Astrocyte of the hippocampus (primary cell): ENCODE results near the gene SOX4.

Experiments used
- DNase-seq: peaks from one replicate; pipeline ENCODE4 v3.0.0; 2011; ENCODE audit warnings: low read depth, low spot score

SOX4 gene

DNA sequence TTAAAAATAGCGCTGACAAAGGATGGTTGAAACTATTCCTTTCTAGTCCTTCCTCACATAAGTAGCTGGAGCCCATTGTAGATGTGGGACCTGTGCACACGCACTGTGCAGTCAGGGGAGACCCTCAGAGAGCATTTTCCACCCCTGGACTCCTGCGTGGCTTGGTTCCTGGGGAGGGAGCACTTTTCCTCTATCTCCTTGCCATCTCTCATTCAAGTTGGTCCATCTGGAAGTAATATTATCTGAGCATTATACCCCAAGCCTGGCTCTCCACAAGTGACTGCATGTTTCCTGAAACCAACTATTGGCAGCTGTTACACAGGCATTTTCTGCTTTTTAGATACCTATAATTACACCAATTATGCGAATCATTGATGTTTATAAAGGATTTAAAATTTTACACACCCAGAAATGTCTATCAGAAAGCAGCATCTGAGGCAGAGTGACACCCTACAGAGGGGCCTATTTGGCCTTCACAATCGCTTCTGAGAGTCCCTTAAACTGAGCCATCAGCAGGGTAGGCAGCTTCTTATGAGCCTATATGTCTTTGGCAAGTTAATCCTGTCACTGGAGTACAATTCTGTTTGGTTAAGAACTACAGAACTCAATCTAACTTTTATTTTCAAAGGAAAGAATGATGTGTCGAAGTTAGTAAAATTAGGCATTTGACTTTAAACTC lies 18.7 kb downstream of the SOX4 start:
- DNase-seq = no peak

- no peak for DNase-seq
Measured at GRCh38 chr6:21613809-21614208, 20.3 kb downstream of the SOX4 start.

- no peak for DNase-seq
Measured at GRCh38 chr6:21614226-21614625, 20.7 kb downstream of the SOX4 start.

GRCh38 chr6:21615504-21615903 lies 22.0 kb downstream of the SOX4 start:
- peak; percentile 40 for DNase-seq

DNA sequence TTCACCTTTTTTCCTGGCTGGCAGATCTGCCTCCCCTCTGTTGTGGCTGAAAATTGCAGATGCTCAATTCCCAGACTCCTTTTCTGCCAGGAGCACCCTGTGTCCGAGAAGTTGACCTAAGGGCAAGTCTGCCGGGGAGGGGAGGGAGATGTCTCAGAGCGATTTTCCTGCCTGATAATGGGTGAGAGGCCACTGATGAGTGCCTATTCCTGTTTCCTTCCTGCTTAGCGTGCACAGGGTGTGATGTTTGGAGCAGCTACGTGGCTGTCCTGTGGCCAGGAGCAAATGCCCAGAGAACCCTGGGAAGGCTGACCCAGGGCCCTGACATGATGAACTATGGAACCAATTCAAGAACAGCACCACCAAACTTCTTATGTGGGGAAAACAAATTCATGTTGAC lies 22.5 kb downstream of the SOX4 start:
- DNase-seq = no peak

DNA sequence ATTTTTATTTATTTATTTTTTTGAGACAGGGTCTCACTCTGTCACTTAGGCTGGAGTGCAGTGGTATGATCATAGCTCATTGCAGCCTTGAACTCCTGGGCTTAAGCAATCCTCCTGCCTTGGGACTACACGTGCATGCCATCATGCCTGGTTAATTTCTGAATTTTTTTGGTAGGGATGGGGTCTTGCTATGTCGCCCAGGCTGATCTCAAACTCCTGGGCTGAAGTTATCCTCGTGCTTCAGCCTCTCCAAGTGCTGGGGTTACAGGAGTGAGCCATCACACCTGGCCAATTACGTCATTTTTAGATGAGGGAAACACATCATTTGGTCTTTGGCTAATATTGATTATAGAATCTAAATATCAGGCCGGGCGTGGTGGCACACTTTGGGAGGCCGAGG lies 32.1 kb downstream of the SOX4 start:
- no peak for DNase-seq

DNA sequence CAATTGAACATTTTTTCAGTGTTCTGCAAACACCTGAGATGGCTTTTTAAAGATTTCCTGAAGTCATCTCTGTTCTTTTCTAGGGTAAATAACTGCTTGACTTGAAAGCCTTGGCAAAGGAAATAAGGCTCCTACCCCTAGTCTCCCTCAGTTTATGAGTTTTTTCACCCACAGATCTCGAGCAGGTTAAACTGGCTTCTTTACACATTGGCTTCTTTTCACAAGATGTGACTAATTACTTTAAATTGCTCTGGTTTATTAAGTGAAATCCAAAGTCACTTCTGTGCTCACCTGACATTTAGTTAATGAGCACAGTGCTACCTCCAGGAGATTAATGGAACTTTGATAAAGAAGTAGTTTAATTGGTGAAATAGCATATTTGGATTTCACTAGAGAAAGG lies 33.2 kb downstream of the SOX4 start:
- no peak for DNase-seq

DNA sequence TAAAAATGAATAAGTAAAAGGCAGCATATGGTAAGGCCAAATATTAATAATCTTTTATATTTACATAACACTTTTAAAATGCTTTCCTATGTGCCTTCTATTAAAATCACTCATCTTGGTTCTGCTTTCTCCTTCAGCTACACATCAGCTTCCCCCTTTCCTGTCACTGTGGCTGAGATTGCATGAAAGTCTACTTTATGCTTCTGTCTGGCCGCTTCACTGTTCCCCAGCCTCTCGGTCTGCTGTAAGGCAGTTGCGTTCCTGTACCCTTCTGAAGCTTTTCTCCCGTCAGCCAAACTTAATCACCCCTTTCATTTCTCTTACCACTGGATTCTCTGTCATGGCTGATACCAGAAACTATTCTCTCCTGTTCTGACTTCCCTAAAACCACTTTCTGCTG lies 34.6 kb downstream of the SOX4 start:
- no peak for DNase-seq

DNA sequence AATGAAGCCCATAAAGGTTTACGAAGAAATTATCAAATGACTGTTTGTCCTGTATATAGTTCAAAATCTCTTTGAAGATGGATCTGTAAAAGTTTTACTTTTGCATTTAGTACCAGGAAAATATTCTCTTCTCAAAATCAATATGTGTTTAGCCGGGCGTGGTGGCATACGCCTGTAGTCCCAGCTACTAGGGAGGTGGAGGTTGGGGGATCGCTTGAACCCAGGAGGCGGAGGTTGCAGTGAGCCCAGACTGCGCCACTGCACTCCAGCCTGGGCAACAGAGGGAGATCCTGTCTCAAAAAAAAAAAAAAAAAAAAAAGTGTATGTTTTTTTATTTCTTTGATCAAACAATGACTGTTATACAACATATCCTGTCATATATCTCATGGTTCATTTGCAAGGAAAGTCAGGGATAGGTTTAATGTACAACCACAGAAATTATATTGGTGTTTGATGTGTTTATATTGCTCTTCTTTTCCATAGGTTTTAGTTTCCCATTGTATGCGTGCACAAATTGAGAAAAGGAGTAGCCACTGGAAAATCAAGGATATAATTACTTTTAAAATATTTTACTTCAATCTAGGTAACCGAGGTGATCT lies 40.1 kb downstream of the SOX4 start:
- no peak for DNase-seq

DNA sequence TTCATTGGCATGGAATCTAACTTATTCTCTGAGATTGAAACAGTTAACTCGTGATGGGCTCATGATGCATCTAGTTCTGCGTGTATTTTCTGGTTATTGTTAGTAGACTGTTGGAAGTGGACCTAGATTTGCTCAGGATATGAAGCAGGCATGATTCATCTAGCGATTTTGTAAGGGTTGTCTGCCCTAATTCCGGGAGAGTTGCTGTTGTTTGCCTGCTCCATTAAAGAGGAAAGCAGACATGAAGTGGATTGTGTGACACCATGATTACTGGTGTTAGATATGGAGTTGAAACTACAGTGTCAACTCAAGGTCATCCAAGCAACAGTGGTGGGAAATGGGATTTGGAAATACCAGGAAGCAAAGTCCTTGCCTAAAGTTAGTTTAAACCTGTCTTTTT lies 41.0 kb downstream of the SOX4 start:
- DNase-seq = peak; percentile 78

DNA sequence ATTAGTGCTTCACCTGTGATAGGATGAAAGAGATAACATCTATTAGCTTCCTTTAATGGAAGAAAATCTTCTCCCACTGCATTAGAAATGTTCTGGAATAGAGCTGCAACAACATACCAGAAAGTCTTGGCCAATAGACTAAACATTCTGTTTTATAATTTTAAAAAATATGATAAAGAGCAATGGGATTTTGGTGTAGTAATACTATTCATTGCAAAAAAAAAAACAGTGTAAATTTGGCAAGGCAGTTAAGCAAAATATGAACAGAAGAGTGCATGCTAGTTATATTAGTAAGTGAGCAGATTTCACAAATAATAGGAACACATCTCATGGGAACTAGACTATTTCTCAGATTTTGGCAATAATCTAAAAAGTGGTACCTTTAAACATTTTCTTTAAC lies 43.3 kb downstream of the SOX4 start:
- no peak for DNase-seq

DNA sequence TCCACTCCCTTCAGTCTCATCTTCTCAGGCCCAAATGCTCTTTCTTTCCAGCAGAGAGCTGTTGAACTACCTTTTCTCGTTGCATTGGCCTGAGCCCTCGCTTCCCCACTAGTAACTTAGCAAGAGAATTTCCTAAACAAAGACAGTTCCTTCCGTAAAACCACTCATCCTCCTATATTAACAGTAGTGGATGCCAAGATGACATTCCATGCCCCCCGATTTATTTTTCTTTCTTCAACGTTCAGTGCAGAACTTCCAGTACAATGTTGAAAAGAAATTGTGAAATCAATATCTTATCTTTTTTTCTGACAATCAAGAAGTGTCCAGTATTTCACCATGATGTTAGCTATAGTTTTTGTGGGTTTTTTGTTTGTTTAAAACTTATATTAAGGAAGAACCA lies 45.8 kb downstream of the SOX4 start:
- no peak for DNase-seq
